Iris pigment epithelial cell (primary cell): ENCODE data around the gene ZNF646.
A peak's percentile ranks its signal among the peaks of the same experiment; 100 is the strongest.

Source experiments
- DNase-seq: peaks from one replicate; pipeline ENCODE4 v3.0.0-alpha.2; 2011; ENCODE audit warnings: low read depth

Gene ZNF646

GRCh38 chr16:31073970-31074813 lies at the start of gene ZNF646, which contains the start of gene ZNF668:
Gene ZNF646 (plus strand): TSS chr16:31074422. CDS start chr16:31076325, 1,903 bp downstream.
Gene ZNF668 (minus strand): TSS chr16:31074240. CDS start chr16:31064459, 9,781 bp downstream.
- peak; percentile 100 for DNase-seq

GRCh38 chr16:31025339-31025738 lies 48.9 kb upstream of the ZNF646 start:
- no peak for DNase-seq

- DNase-seq: no peak
Measured at GRCh38 chr16:31029272-31029671, 45.0 kb upstream of the ZNF646 start.

- DNase-seq: no peak
Measured at GRCh38 chr16:31031276-31031675, 42.9 kb upstream of the ZNF646 start.

- peak; percentile 98 for DNase-seq
Measured at GRCh38 chr16:31032736-31033708, 41.2 kb upstream of the ZNF646 start, which contains the start of gene STX4. Gene STX4 (plus strand): TSS chr16:31033558. CDS start chr16:31033806, 248 bp downstream.

GRCh38 chr16:31033709-31034492 lies 40.3 kb upstream of the ZNF646 start:
- peak; percentile 74 for DNase-seq

- no peak for DNase-seq
Measured at GRCh38 chr16:31036691-31037090, 37.5 kb upstream of the ZNF646 start.

- no peak for DNase-seq
Measured at GRCh38 chr16:31038993-31039392, 35.2 kb upstream of the ZNF646 start.

- DNase-seq: no peak
Measured at GRCh38 chr16:31042866-31043265, 31.4 kb upstream of the ZNF646 start.

GRCh38 chr16:31043352-31043751 lies 30.9 kb upstream of the ZNF646 start:
- DNase-seq: no peak

- no peak for DNase-seq
Measured at GRCh38 chr16:31043898-31044481, 30.2 kb upstream of the ZNF646 start.

GRCh38 chr16:31050280-31051030 lies 23.8 kb upstream of the ZNF646 start:
- no peak for DNase-seq

- DNase-seq: peak; percentile 97
Measured at GRCh38 chr16:31052114-31052513, 22.1 kb upstream of the ZNF646 start.

- DNase-seq: no peak
Measured at GRCh38 chr16:31055613-31056012, 18.6 kb upstream of the ZNF646 start.

GRCh38 chr16:31061126-31061812 lies 13.0 kb upstream of the ZNF646 start:
- no peak for DNase-seq

- DNase-seq: no peak
Measured at GRCh38 chr16:31061813-31062440, 12.3 kb upstream of the ZNF646 start.

GRCh38 chr16:31063495-31063842 lies 10.8 kb upstream of the ZNF646 start:
- no peak for DNase-seq

- no peak for DNase-seq
Measured at GRCh38 chr16:31063843-31064611, 10.2 kb upstream of the ZNF646 start.
